IPS-NIHi7 (cell line): ENCODE data around the gene PKNOX2.
A peak's percentile ranks its signal among the peaks of the same experiment; 100 is the strongest.
"Not testable (repeated sequence)": the region's sequence is repeated elsewhere in the genome, so short reads cannot be mapped to it uniquely, and the experiment has no call there.

Experiments used
- DNase-seq: peaks from one replicate; pipeline ENCODE4 v3.0.0; 2012; ENCODE audit warnings: mixed read lengths; ENCODE audit errors: extremely low spot score

PKNOX2 gene

GRCh38 chr11:125201525-125202141 lies 37.1 kb downstream of the PKNOX2 start:
- DNase-seq = no peak

- no peak for DNase-seq
Measured at GRCh38 chr11:125202362-125202880, 37.9 kb downstream of the PKNOX2 start.

- DNase-seq = no peak
Measured at GRCh38 chr11:125202977-125203376, 38.4 kb downstream of the PKNOX2 start.

GRCh38 chr11:125207866-125208425 lies 43.4 kb downstream of the PKNOX2 start:
- no peak for DNase-seq

- DNase-seq = no peak
Measured at GRCh38 chr11:125210066-125210465, 45.5 kb downstream of the PKNOX2 start.

GRCh38 chr11:125211191-125211947 lies 46.8 kb downstream of the PKNOX2 start:
- peak; percentile 72 for DNase-seq

GRCh38 chr11:125211948-125212340 lies 47.4 kb downstream of the PKNOX2 start:
- no peak for DNase-seq

GRCh38 chr11:125214601-125215565 lies 50.3 kb downstream of the PKNOX2 start:
- DNase-seq = no peak

GRCh38 chr11:125215976-125216375 lies 51.4 kb downstream of the PKNOX2 start:
- DNase-seq = no peak

GRCh38 chr11:125218336-125218735 lies 53.8 kb downstream of the PKNOX2 start:
- DNase-seq = no peak

- DNase-seq = no peak
Measured at GRCh38 chr11:125221461-125221860, 56.9 kb downstream of the PKNOX2 start.

- DNase-seq = no peak
Measured at GRCh38 chr11:125222494-125222893, 57.9 kb downstream of the PKNOX2 start.

- not testable (repeated sequence) for DNase-seq
Measured at GRCh38 chr11:125223161-125223560, 58.6 kb downstream of the PKNOX2 start.

- no peak for DNase-seq
Measured at GRCh38 chr11:125223901-125224361, 59.4 kb downstream of the PKNOX2 start.

- peak; percentile 54 for DNase-seq
Measured at GRCh38 chr11:125224391-125225021, 60.0 kb downstream of the PKNOX2 start.

- no peak for DNase-seq
Measured at GRCh38 chr11:125225401-125225800, 60.9 kb downstream of the PKNOX2 start.

- DNase-seq = no peak
Measured at GRCh38 chr11:125226031-125226430, 61.5 kb downstream of the PKNOX2 start.

- DNase-seq = no peak
Measured at GRCh38 chr11:125226706-125227105, 62.2 kb downstream of the PKNOX2 start.

- no peak for DNase-seq
Measured at GRCh38 chr11:125227151-125227550, 62.6 kb downstream of the PKNOX2 start.

- DNase-seq = no peak
Measured at GRCh38 chr11:125228445-125228844, 63.9 kb downstream of the PKNOX2 start.

- peak; percentile 53 for DNase-seq
Measured at GRCh38 chr11:125228993-125229392, 64.4 kb downstream of the PKNOX2 start.
